Glutamatergic neuron (in vitro differentiated cells): ENCODE data around the gene CCDC170. TPM values are rescaled to one million over a fixed set of nuclear protein-coding genes. Genes with fewer than 3 reads are reported as not detected.

Experiments used
- DNase-seq: peaks from one replicate; pipeline ENCODE4 v3.0.0; 2022
- H3K27ac Mint-ChIP-seq: one replicate; pipeline ENCODE4 v1.8.0; 2020; ENCODE audit warnings: mild to moderate bottlenecking, mixed read lengths, inconsistent platforms; ENCODE audit not compliant: unreplicated experiment
- H3K27me3 Mint-ChIP-seq: one replicate; pipeline ENCODE4 v1.8.0; 2020; ENCODE audit warnings: mild to moderate bottlenecking, moderate library complexity, mixed read lengths, inconsistent platforms; ENCODE audit not compliant: unreplicated experiment
- H3K36me3 Mint-ChIP-seq: one replicate; pipeline ENCODE4 v1.8.0; 2020; ENCODE audit warnings: mild to moderate bottlenecking, mixed read lengths, inconsistent platforms; ENCODE audit not compliant: unreplicated experiment
- H3K4me1 Mint-ChIP-seq: one replicate; pipeline ENCODE4 v1.8.0; 2020; ENCODE audit warnings: mild to moderate bottlenecking, low read depth, mixed read lengths, inconsistent platforms; ENCODE audit not compliant: unreplicated experiment
- H3K4me3 Mint-ChIP-seq: one replicate; pipeline ENCODE4 v1.8.0; 2020; ENCODE audit warnings: mild to moderate bottlenecking, mixed read lengths, inconsistent platforms; ENCODE audit not compliant: unreplicated experiment
- H3K9me3 Mint-ChIP-seq: one replicate; pipeline ENCODE4 v1.8.0; 2020; ENCODE audit warnings: mild to moderate bottlenecking, moderate library complexity, mixed read lengths, inconsistent platforms; ENCODE audit not compliant: unreplicated experiment
- CTCF ChIP-seq: fragments of 200-600 bp; sonication (generic); IDR thresholded peaks from one replicate; pipeline ENCODE4 v1.5.0; 2021; ENCODE audit not compliant: partially characterized antibody, unreplicated experiment
- total RNA-seq: library from RNA; stranded (reverse); fragmentation: NEBNext Ultra II Directional; extraction: Animal tissue kit (Norgen Biotek cat#: 25700); gene quantifications from one replicate; pipeline ENCODE4 v1.2.1, GENCODE V29; 2021; ENCODE audit not compliant: unreplicated experiment

The CCDC170 gene
- total RNA-seq, 1 donor from 2014 or later: not detected

GRCh38 chr6:151633526-151634335 is 139.9 kb downstream of the CCDC170 start:
- Mint-ChIP-seq H3K36me3 (no peaks in the 10 kb centered on the region), H3K27me3 (no peaks in the 10 kb centered on the region)
- TF ChIP-seq CTCF: no peak

GRCh38 chr6:151634336-151634720 is 140.5 kb downstream of the CCDC170 start:
- H3K36me3 Mint-ChIP-seq: no peaks in the 10 kb centered on the region
- H3K9me3 Mint-ChIP-seq: no peaks in the 10 kb centered on the region
- no peak for TF ChIP-seq CTCF
- no peaks in the 10 kb centered on the region for H3K27me3 Mint-ChIP-seq
- no peaks in the 10 kb centered on the region for H3K4me1 Mint-ChIP-seq
- H3K27ac Mint-ChIP-seq: no peak overlapping the region
- DNase-seq: no peak
- H3K4me3 Mint-ChIP-seq: no peak overlapping the region

More at GRCh38 chr6:151633526-151634335, 139.9 kb downstream of the CCDC170 start:
- H3K4me1 Mint-ChIP-seq: no peaks in the 10 kb centered on the region
- no peak overlapping the region for H3K27ac Mint-ChIP-seq
- H3K4me3 Mint-ChIP-seq: no peak overlapping the region
- no peak for DNase-seq
- no peaks in the 10 kb centered on the region for H3K9me3 Mint-ChIP-seq

- Mint-ChIP-seq H3K9me3 (no peaks in the 10 kb centered on the region), H3K27me3 (no peaks in the 10 kb centered on the region), H3K4me3 (no peak overlapping the region), H3K36me3 (no peaks in the 10 kb centered on the region), H3K27ac (no peak overlapping the region), H3K4me1 (no peaks in the 10 kb centered on the region)
- DNase-seq: no peak
- no peak for TF ChIP-seq CTCF
Observed at GRCh38 chr6:151635741-151636140, 141.9 kb downstream of the CCDC170 start.

GRCh38 chr6:151637814-151638213 is 144.0 kb downstream of the CCDC170 start:
- Mint-ChIP-seq H3K27ac (no peak overlapping the region), H3K4me3 (no peak overlapping the region), H3K4me1 (no peaks in the 10 kb centered on the region), H3K9me3 (no peaks in the 10 kb centered on the region), H3K36me3 (no peaks in the 10 kb centered on the region), H3K27me3 (no peaks in the 10 kb centered on the region)
- no peak for TF ChIP-seq CTCF
- no peak for DNase-seq

GRCh38 chr6:151639750-151640149 is 145.9 kb downstream of the CCDC170 start:
- Mint-ChIP-seq H3K36me3 (no peaks in the 10 kb centered on the region), H3K27ac (no peak overlapping the region), H3K4me3 (no peak overlapping the region), H3K27me3 (no peaks in the 10 kb centered on the region), H3K9me3 (no peaks in the 10 kb centered on the region), H3K4me1 (no peaks in the 10 kb centered on the region)
- DNase-seq: no peak
- no peak for TF ChIP-seq CTCF
